H1 (cell line): ENCODE results near the gene ARHGAP21. TPM values are rescaled to one million over a fixed set of nuclear protein-coding genes. Genes with fewer than 3 reads are reported as not detected.

ENCODE experiments used
- CTCF ChIA-PET: fragments of 300-600 bp; sonication (Branson Sonifier 250); formaldehyde crosslinking; loops from one replicate; lab custom pipeline; 2021; ENCODE audit not compliant: partially characterized antibody; lab: Charles Lee
- POLR2A ChIA-PET: fragments of 300-600 bp; sonication (Branson Sonifier 250); formaldehyde crosslinking; loops from one replicate; lab custom pipeline; 2021; ENCODE audit warnings: inconsistent platforms; ENCODE audit not compliant: partially characterized antibody; lab: Charles Lee
- DNase-seq, 2 experiments: peaks; one replicate each; pipeline versions ENCODE4 v3.0.0 to v3.0.0-alpha.2; 2010 to 2022; ENCODE audit warnings: low spot score in 2 of 2, low read depth in 1 of 2, mixed read lengths in 1 of 2
- FAIRE-seq: peaks from 2 replicates; lab custom pipeline; 2011; peaks lifted over from hg19 to GRCh38; lab: Jason Lieb, UNC
- H2AFZ ChIP-seq: 2 replicates; pipeline ENCODE4 v1.8.1; 2012; ENCODE audit warnings: low read length, inconsistent platforms
- H2AK5ac ChIP-seq: 2 replicates; pipeline ENCODE4 v1.6.1; 2013; ENCODE audit warnings: low read depth, low read length
- H2BK120ac ChIP-seq: replicated peaks from 2 replicates; pipeline ENCODE3; 2013; ENCODE audit warnings: low read depth, low read length, inconsistent platforms
- H2BK12ac ChIP-seq: 2 replicates; pipeline ENCODE4 v1.6.1; 2013; ENCODE audit warnings: low read depth, low read length
- H2BK15ac ChIP-seq: 2 replicates; pipeline ENCODE4 v1.6.1; 2013; ENCODE audit warnings: low read length
- H2BK20ac ChIP-seq: 2 replicates; pipeline ENCODE4 v1.6.1; 2013; ENCODE audit warnings: low read length
- H2BK5ac ChIP-seq: 2 replicates; pipeline ENCODE4 v1.6.1; 2013; ENCODE audit warnings: low read depth, low read length
- H3K14ac ChIP-seq: 2 replicates; pipeline ENCODE4 v1.6.1; 2013; ENCODE audit warnings: inconsistent platforms; ENCODE audit not compliant: insufficient read length
- H3K18ac ChIP-seq: 2 replicates; pipeline ENCODE4 v1.6.1; 2013; ENCODE audit warnings: low read length; ENCODE audit errors: extremely low read depth
- H3K23ac ChIP-seq: 2 replicates; pipeline ENCODE4 v1.6.1; 2013; ENCODE audit warnings: inconsistent platforms; ENCODE audit not compliant: insufficient read length
- H3K23me2 ChIP-seq: 2 replicates; pipeline ENCODE4 v1.6.1; 2013; ENCODE audit warnings: low read depth, low read length
- H3K27ac ChIP-seq: 2 replicates; pipeline ENCODE4 v1.6.1; 2011; ENCODE audit warnings: low read depth, low read length, inconsistent platforms
- H3K27me3 ChIP-seq, 4 experiments: replicated peaks in 1 of 4; 1 replicate in 1 of 4; 2 replicates in 3 of 4; pipeline versions ENCODE4 v1.6.1 to v1.8.1; 2011 to 2013; ENCODE audit warnings: low read length in 3 of 4, mild to moderate bottlenecking in 3 of 4, inconsistent platforms in 2 of 4, mixed read lengths in 2 of 4, moderate library complexity in 1 of 4; ENCODE audit not compliant: control insufficient read depth in 3 of 4, insufficient read depth in 3 of 4; ENCODE audit errors: extremely low read depth in 1 of 4
- H3K36me3 ChIP-seq, 4 experiments: 2 replicates each; pipeline versions ENCODE4 v1.6.1 to v1.8.1; 2011 to 2013; ENCODE audit warnings: mild to moderate bottlenecking in 4 of 4, low read length in 3 of 4, moderate library complexity in 2 of 4, control low read depth in 1 of 4, inconsistent platforms in 1 of 4; ENCODE audit not compliant: insufficient read depth in 4 of 4, control insufficient read depth in 2 of 4
- H3K4ac ChIP-seq: replicated peaks from 2 replicates; pipeline ENCODE3; 2013; ENCODE audit warnings: low read length, low read depth, mixed read lengths, inconsistent platforms; ENCODE audit not compliant: insufficient read length
- H3K4me1 ChIP-seq, 4 experiments: replicated peaks in 1 of 4; 1 replicate in 1 of 4; 2 replicates in 3 of 4; pipeline versions ENCODE4 v1.6.1 to v1.8.1; 2011 to 2013; ENCODE audit warnings: low read length in 3 of 4, inconsistent platforms in 2 of 4, mixed read lengths in 1 of 4; ENCODE audit not compliant: insufficient read depth in 4 of 4, control insufficient read depth in 3 of 4
- H3K4me2 ChIP-seq, 2 experiments: 2 replicates each; pipeline versions ENCODE4 v1.6.1 to v1.8.1; 2011 to 2013; ENCODE audit warnings: low read depth in 2 of 2, low read length in 2 of 2, control low read depth in 1 of 2, inconsistent platforms in 1 of 2, mild to moderate bottlenecking in 1 of 2; ENCODE audit not compliant: insufficient read depth in 1 of 2
- H3K4me3 ChIP-seq, 4 experiments: fragments of 200-600, 300-600 bp in 1 of 4; sonication (generic), shearing (Covaris generic), sonication (Bioruptor Twin) in 1 of 4; 2 replicates each; pipeline versions ENCODE4 v1.5.1 to v1.8.1; 2011 to 2016; ENCODE audit warnings: low read length in 4 of 4, low read depth in 3 of 4, control low read depth in 2 of 4, inconsistent platforms in 2 of 4, mild to moderate bottlenecking in 2 of 4, mixed read lengths in 1 of 4, moderate library complexity in 1 of 4; ENCODE audit not compliant: insufficient read depth in 2 of 4; ENCODE audit errors: extremely low read depth in 1 of 4
- H3K56ac ChIP-seq: replicated peaks from 2 replicates; pipeline ENCODE3; 2013; ENCODE audit warnings: low read depth, mild to moderate bottlenecking, mixed read lengths, low read length, inconsistent platforms; ENCODE audit not compliant: insufficient read length
- H3K79me1 ChIP-seq: 2 replicates; pipeline ENCODE4 v1.6.1; 2013; ENCODE audit warnings: low read depth, low read length, control low read depth
- H3K79me2 ChIP-seq, 2 experiments: 2 replicates each; pipeline versions ENCODE4 v1.6.1 to v1.8.1; 2012 to 2013; ENCODE audit warnings: low read length in 2 of 2, mild to moderate bottlenecking in 2 of 2, inconsistent platforms in 1 of 2; ENCODE audit not compliant: insufficient read depth in 2 of 2, control insufficient read depth in 1 of 2
- H3K9ac ChIP-seq, 4 experiments: replicated peaks in 1 of 4; 1 replicate in 1 of 4; 2 replicates in 3 of 4; pipeline versions ENCODE4 v1.6.1 to v1.8.1; 2011 to 2013; ENCODE audit warnings: low read depth in 3 of 4, low read length in 3 of 4, control low read depth in 2 of 4, mild to moderate bottlenecking in 2 of 4, moderate library complexity in 2 of 4, inconsistent platforms in 1 of 4; ENCODE audit errors: extremely low read depth in 1 of 4
- H3K9me3 ChIP-seq, 2 experiments: 2 replicates each; pipeline versions ENCODE4 v1.6.1 to v1.8.1; 2012 to 2013; ENCODE audit warnings: mild to moderate bottlenecking in 2 of 2, moderate library complexity in 2 of 2, control low read depth in 1 of 2, inconsistent platforms in 1 of 2, low read depth in 1 of 2, low read length in 1 of 2, mixed read lengths in 1 of 2; ENCODE audit not compliant: insufficient read depth in 2 of 2
- H4K20me1 ChIP-seq, 2 experiments: replicated peaks in 1 of 2; 2 replicates each; pipeline versions ENCODE3 to v1.8.1; 2011 to 2013; ENCODE audit warnings: inconsistent platforms in 2 of 2, low read length in 2 of 2, mild to moderate bottlenecking in 1 of 2; ENCODE audit not compliant: insufficient read depth in 2 of 2, control insufficient read depth in 1 of 2
- H4K5ac ChIP-seq: 2 replicates; pipeline ENCODE4 v1.6.1; 2013; ENCODE audit warnings: low read length, low read depth, mixed read lengths, inconsistent platforms; ENCODE audit not compliant: insufficient read length
- H4K8ac ChIP-seq: 2 replicates; pipeline ENCODE4 v1.8.0; 2013; ENCODE audit warnings: mild to moderate bottlenecking, moderate library complexity, low read length, inconsistent platforms; ENCODE audit not compliant: insufficient read depth; ENCODE audit errors: extremely low read depth
- H4K91ac ChIP-seq: replicated peaks from 2 replicates; pipeline ENCODE3; 2013; ENCODE audit warnings: low read length, mixed read lengths, inconsistent platforms; ENCODE audit not compliant: insufficient read length
- CTBP2 ChIP-seq: IDR thresholded peaks from 2 replicates; pipeline ENCODE4 v1.7.0; 2011; ENCODE audit warnings: borderline replicate concordance, mild to moderate bottlenecking, moderate library complexity, mixed read lengths, low read length; ENCODE audit not compliant: insufficient read depth, insufficient read length
- KDM5A ChIP-seq: fragments of 200-600 bp; IDR thresholded peaks from 2 replicates; pipeline ENCODE4 v1.7.1; 2012; ENCODE audit warnings: mild to moderate bottlenecking, low read length, inconsistent platforms, mixed read lengths
- NRF1 ChIP-seq: IDR thresholded peaks from 2 replicates; pipeline ENCODE4 v1.6.1; 2011; ENCODE audit warnings: mild to moderate bottlenecking, low read depth, low read length, improper control_type of control experiment
- POLR2A ChIP-seq, 2 experiments: IDR thresholded peaks; 1 replicate in 1 of 2; 2 replicates in 1 of 2; pipeline ENCODE4 v1.6.1; 2011; ENCODE audit warnings: low read depth in 2 of 2, low read length in 2 of 2, mild to moderate bottlenecking in 2 of 2; ENCODE audit errors: control extremely low read depth in 1 of 2
- POLR2AphosphoS5 ChIP-seq: IDR thresholded peaks from 2 replicates; pipeline ENCODE4 v1.6.1; 2011; ENCODE audit warnings: low read depth, low read length
- RFX5 ChIP-seq: IDR thresholded peaks from 2 replicates; pipeline ENCODE4 v1.6.1; 2011; ENCODE audit warnings: low read depth, low read length, improper control_type of control experiment, borderline replicate concordance
- SP2 ChIP-seq: IDR thresholded peaks from 2 replicates; pipeline ENCODE4 v1.6.1; 2012; ENCODE audit warnings: mild to moderate bottlenecking, low read length, inconsistent platforms
- SRF ChIP-seq: IDR thresholded peaks from 2 replicates; pipeline ENCODE4 v1.6.1; 2011; ENCODE audit warnings: mild to moderate bottlenecking, low read depth, low read length, moderate library complexity
- TEAD4 ChIP-seq: IDR thresholded peaks from 2 replicates; pipeline ENCODE4 v1.6.1; 2012; ENCODE audit warnings: low read depth, low read length, inconsistent platforms, mixed read lengths
- YY1 ChIP-seq: IDR thresholded peaks from 2 replicates; pipeline ENCODE4 v1.6.1; 2011; ENCODE audit warnings: low read depth, mild to moderate bottlenecking, low read length
- WGBS, 2 experiments: shearing (Covaris generic) in 1 of 2; methylation state at CpG; one replicate each; pipeline versions ENCODE4 v1.1.6 to v1.1.7; 2013 to 2015; ENCODE audit warnings: low lambda C conversion rate in 2 of 2, mixed read lengths in 2 of 2, inconsistent platforms in 1 of 2, low coverage in 1 of 2, missing lambda C conversion rate in 1 of 2; ENCODE audit not compliant: insufficient replicate concordance in 2 of 2, insufficient coverage in 1 of 2, insufficient read length in 1 of 2; ENCODE audit errors: extremely low coverage in 1 of 2, missing lambda C conversion rate in 1 of 2; 5-methylcytosine and 5-hydroxymethylcytosine counted together
- polyA plus RNA-seq, 7 experiments: library from polyadenylated mRNA; depleted of rRNA in 3 of 7; stranded (reverse) in 5 of 7; unstranded in 2 of 7; fragments of >200 nt in 5 of 7; fragments of 200-250 nt in 2 of 7; gene quantifications; 1 replicate in 5 of 7; 2 replicates in 1 of 7; 4 replicates in 1 of 7; pipeline versions ENCODE4 v1.2.1 to v1.2.3, GENCODE V29; 2011 to 2013; ENCODE audit warnings: missing spikeins in 2 of 7, mixed read lengths in 2 of 7
- total RNA-seq: library from RNA; stranded (reverse); fragmentation: NEBNext Ultra II Directional; extraction: Animal tissue kit (Norgen Biotek cat#: 25700); gene quantifications from 2 replicates; pipeline ENCODE4 v1.2.1, GENCODE V29; 2021

The ARHGAP21 gene
- total and polyA plus RNA-seq, 2 of the 8 experiments (the other 6 are each of a cell fraction or from before 2014, with no cell fraction given) = 14.4 to 35.3 TPM

- Histone ChIP-seq H3K4me1 (peaks cover 0 to 2% (median 0%) of the 10 kb centered on the region in 4 experiments; a peak in 1 of 7 replicates), H2BK5ac (no peak overlapping the region), H3K56ac (no peak overlapping the region), H3K79me1 (no peaks in the 10 kb centered on the region), H3K9me3 (no peaks in the 10 kb centered on the region), H3K27me3 (no peaks in the 10 kb centered on the region), H2AFZ (peak overlapping the region; percentile 5; the same call in 1 of the 2 replicates), H3K9ac (no peak overlapping the region), H3K18ac (no peak overlapping the region), H3K4ac (no peak overlapping the region), H3K23me2 (no peaks in the 10 kb centered on the region), H2BK15ac (no peak overlapping the region), H4K5ac (no peak overlapping the region), H3K14ac (no peak overlapping the region), H2BK12ac (no peak overlapping the region), H2AK5ac (no peak overlapping the region), H4K91ac (no peak overlapping the region), H2BK20ac (no peak overlapping the region), H3K23ac (no peak overlapping the region), H4K8ac (no peak overlapping the region), H3K27ac (no peak overlapping the region), H3K4me3 (no peak overlapping the region), H3K79me2 (no peaks in the 10 kb centered on the region), H3K36me3 (no peaks in the 10 kb centered on the region), H4K20me1 (no peaks in the 10 kb centered on the region), H2BK120ac (no peak overlapping the region), H3K4me2 (no peak overlapping the region)
- ChIA-PET POLR2A (no interaction called here), CTCF (no interaction called here)
- no peak for DNase-seq
- TF ChIP-seq RFX5 (no peak), NRF1 (no peak), POLR2A (IDR thresholded peaks at IDR 0.05; ENCODE audit: control extremely low read depth in 1 of 2, low read depth in 2 of 2, low read length in 2 of 2) (no peak), SRF (no peak), KDM5A (no peak), TEAD4 (no peak), YY1 (no peak), POLR2AphosphoS5 (no peak), CTBP2 (no peak), SP2 (no peak)
- 91% methylated on average over 9 of the region's 9 CpGs; no CpG with 5 or more reads in 1 of the 2 experiments for WGBS, 2 experiments
- no peak for FAIRE-seq
Measured at GRCh38 chr10:24574161-24574560, 149.5 kb downstream of the ARHGAP21 start.
